Ammon's horn (tissue), 1 donor: ENCODE results near the gene GRAP2.
"Not testable (repeated sequence)": the region's sequence is repeated elsewhere in the genome, so short reads cannot be mapped to it uniquely, and the experiment has no call there.

Experiments
- DNase-seq: peaks from one replicate; pipeline ENCODE4 v3.0.0-alpha.2; 2016; ENCODE audit warnings: low spot score

GRAP2 gene

GRCh38 chr22:39946126-39946502, 45.2 kb downstream of the GRAP2 start:
- no peak for DNase-seq

GRCh38 chr22:39946503-39947219, 45.8 kb downstream of the GRAP2 start:
- peak; percentile 36 for DNase-seq

GRCh38 chr22:39947220-39948216, 46.6 kb downstream of the GRAP2 start:
- no peak for DNase-seq

- no peak for DNase-seq
Measured at GRCh38 chr22:39949964-39950737, 49.3 kb downstream of the GRAP2 start.

GRCh38 chr22:39951603-39952293, 50.9 kb downstream of the GRAP2 start:
- DNase-seq: not testable (repeated sequence)

GRCh38 chr22:39952347-39952746, 51.5 kb downstream of the GRAP2 start:
- no peak for DNase-seq

- no peak for DNase-seq
Measured at GRCh38 chr22:39953101-39953500, 52.2 kb downstream of the GRAP2 start.

- DNase-seq: no peak
Measured at GRCh38 chr22:39954584-39955055, 53.7 kb downstream of the GRAP2 start.

GRCh38 chr22:39955675-39956074, 54.8 kb downstream of the GRAP2 start:
- DNase-seq: no peak

- no peak for DNase-seq
Measured at GRCh38 chr22:39956932-39957664, 56.2 kb downstream of the GRAP2 start.

- no peak for DNase-seq
Measured at GRCh38 chr22:39958009-39958711, 57.3 kb downstream of the GRAP2 start.

- no peak for DNase-seq
Measured at GRCh38 chr22:39958949-39959639, 58.2 kb downstream of the GRAP2 start.

- DNase-seq: peak; percentile 48
Measured at GRCh38 chr22:39959640-39960447, 59.0 kb downstream of the GRAP2 start, which contains the start of gene TMA7B. TMA7B (plus strand) TSS chr22:39960397; CDS start chr22:39964375, 3,978 bp downstream.

- DNase-seq: no peak
Measured at GRCh38 chr22:39960791-39961746, 60.2 kb downstream of the GRAP2 start.

GRCh38 chr22:39962071-39962470, 61.2 kb downstream of the GRAP2 start:
- DNase-seq: no peak

- no peak for DNase-seq
Measured at GRCh38 chr22:39965748-39966147, 64.9 kb downstream of the GRAP2 start.

GRCh38 chr22:39966470-39966869, 65.6 kb downstream of the GRAP2 start:
- DNase-seq: no peak
